ENCODE measurements around the gene VPS13D.

GRCh38 chr1:12383001-12383400 is 153.2 kb downstream of the VPS13D start:
- TF ChIP-seq CTCF (IDR thresholded peaks at IDR 0.05), result no peak
- TF ChIP-seq POLR2A (IDR thresholded peaks at IDR 0.05), result no peak

All from Peyer's patch (tissue), 4 donors.